Kidney epithelial cell (primary cell): ENCODE results near the gene XYLT2. TPM values are rescaled to one million over a fixed set of nuclear protein-coding genes. Genes with fewer than 3 reads are reported as not detected.

Source experiments
- DNase-seq: peaks from one replicate; pipeline ENCODE4 v3.0.0-alpha.2; 2010; ENCODE audit warnings: low read depth
- H3K27me3 ChIP-seq: 2 replicates; pipeline ENCODE4 v1.6.0; 2011; ENCODE audit warnings: low read length; ENCODE audit not compliant: control insufficient read depth, insufficient read depth
- H3K36me3 ChIP-seq: 2 replicates; pipeline ENCODE4 v1.5.1; 2011; ENCODE audit warnings: low read length; ENCODE audit not compliant: control insufficient read depth, insufficient read depth
- H3K4me3 ChIP-seq: 2 replicates; pipeline ENCODE4 v1.5.1; 2011; ENCODE audit warnings: low read depth, mild to moderate bottlenecking, control low read depth, low read length
- CTCF ChIP-seq: IDR thresholded peaks from 2 replicates; pipeline ENCODE4 v1.5.1; 2011; ENCODE audit warnings: mild to moderate bottlenecking, moderate library complexity, low read length, control low read depth, inconsistent platforms; ENCODE audit not compliant: insufficient read depth, poor library complexity, severe bottlenecking
- total RNA-seq: library from RNA; depleted of rRNA; stranded (reverse); fragments of >200 nt; gene quantifications from 2 replicates; pipeline ENCODE4 v1.2.3, GENCODE V29; 2015

Gene XYLT2
- total RNA-seq, 1 donor from 2014 or later = 30.2 TPM

GRCh38 chr17:50373705-50374104 lies 27.8 kb downstream of the XYLT2 start:
- no peak for DNase-seq
- TF ChIP-seq CTCF = no peak
- H3K27me3 ChIP-seq = no peaks in the 10 kb centered on the region
- H3K36me3 ChIP-seq = peaks cover 3% of the 10 kb centered on the region
- H3K4me3 ChIP-seq = peak overlapping the region; percentile 90

GRCh38 chr17:50375858-50376538 lies 30.1 kb downstream of the XYLT2 start:
- Histone ChIP-seq H3K36me3 (no peaks in the 10 kb centered on the region), H3K27me3 (no peaks in the 10 kb centered on the region), H3K4me3 (no peak overlapping the region)
- DNase-seq = no peak
- no peak for TF ChIP-seq CTCF

- no peak for DNase-seq
- Histone ChIP-seq H3K27me3 (no peaks in the 10 kb centered on the region), H3K36me3 (peaks cover 2% of the 10 kb centered on the region), H3K4me3 (no peak overlapping the region)
- TF ChIP-seq CTCF = no peak
These were observed 33.6 kb downstream of the XYLT2 start for GRCh38 chr17:50379351-50380132.

GRCh38 chr17:50380369-50381259 lies 34.7 kb downstream of the XYLT2 start:
- no peak for DNase-seq
- Histone ChIP-seq H3K4me3 (no peak overlapping the region), H3K36me3 (peaks cover 3% of the 10 kb centered on the region), H3K27me3 (no peaks in the 10 kb centered on the region)
- peak; percentile 4 for TF ChIP-seq CTCF

- no peak for DNase-seq
- peaks cover 3% of the 10 kb centered on the region for H3K36me3 ChIP-seq
- no peaks in the 10 kb centered on the region for H3K27me3 ChIP-seq
These were observed 35.4 kb downstream of the XYLT2 start for GRCh38 chr17:50381260-50381815.

More at GRCh38 chr17:50381260-50381815, 35.4 kb downstream of the XYLT2 start:
- TF ChIP-seq CTCF = no peak
- no peak overlapping the region for H3K4me3 ChIP-seq
